ENCODE measurements around the gene PHF5A. TPM values are rescaled to one million over a fixed set of nuclear protein-coding genes. Genes with fewer than 3 reads are reported as not detected.

PHF5A gene
- total and polyA plus RNA-seq, 2 donors (not counting 1 experiment from before 2014, with no cell fraction given), result 29.4 to 31.6 TPM

DNA sequence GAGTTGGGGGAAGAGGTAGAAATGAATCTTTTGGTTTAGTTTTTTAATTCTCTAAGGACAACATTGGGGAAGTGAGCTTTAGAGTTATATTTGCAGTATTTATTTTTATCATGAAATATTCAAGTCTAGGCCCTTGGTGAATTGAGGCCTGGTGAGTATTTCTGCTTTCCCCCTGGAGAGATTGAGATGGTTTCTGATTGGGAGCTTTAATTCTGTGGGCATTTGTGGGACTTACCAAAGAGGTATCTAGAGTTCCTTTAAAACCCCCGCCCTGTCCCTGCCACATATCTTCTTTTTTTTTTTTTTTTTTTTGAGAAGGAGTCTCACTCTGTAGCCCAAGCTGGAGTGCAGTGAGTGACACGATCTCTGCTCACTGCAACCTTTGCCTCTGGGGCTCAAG lies 10.0 kb upstream of the PHF5A start:
- Histone ChIP-seq H3K9ac (ENCODE audit: low read length) (peak overlapping the region; percentile 46), H3K4me1 (ENCODE audit: control insufficient read depth in 2 of 2, insufficient read depth in 2 of 2, low read length in 2 of 2) (peaks cover 74 to 84% of the 10 kb centered on the region in 2 donors), H4K20me1 (ENCODE audit: control insufficient read depth, insufficient read depth, low read length, poor library complexity, severe bottlenecking) (peaks cover 18% of the 10 kb centered on the region), H3K9me3 (ENCODE audit: control extremely low read depth in 1 of 3, control insufficient read depth in 2 of 3, insufficient read depth in 1 of 3, low read length in 2 of 3) (peaks cover 0 to 10% (median 0%) of the 10 kb centered on the region in 3 donors), H3K36me3 (replicated peaks in 1 of 2; ENCODE audit: control extremely low read depth in 1 of 2, control insufficient read depth in 1 of 2, extremely low read depth in 1 of 2, insufficient read depth in 2 of 2, low read length in 1 of 2) (peaks cover 3 to 10% of the 10 kb centered on the region in 2 experiments), H3K4me2 (replicated peaks; ENCODE audit: low read depth, low read length, poor library complexity, severe bottlenecking) (peak overlapping the region; percentile 75), H3K27me3 (replicated peaks in 1 of 4; ENCODE audit: control extremely low read depth in 1 of 4, control insufficient read depth in 3 of 4, insufficient read depth in 4 of 4, low read length in 3 of 4) (no peaks in the 10 kb centered on the region), H3K27ac (ENCODE audit: low read length in 2 of 2) (peak overlapping the region; percentile 82 to 86), H2AFZ (ENCODE audit: insufficient read depth, low read depth, low read length, poor library complexity, severe bottlenecking) (no peak overlapping the region), H3K4me3 (ENCODE audit: control extremely low read depth in 1 of 5, extremely low read depth in 1 of 5, insufficient read depth in 1 of 5, low read depth in 2 of 5, low read length in 4 of 5) (peak overlapping the region in 4 of 5 experiments; percentile 10 to 25 (median 20)), H3K79me2 (ENCODE audit: control insufficient read depth, insufficient read depth, low read length) (peaks cover 90% of the 10 kb centered on the region)
- TF ChIP-seq EZH2 (IDR thresholded peaks at IDR 0.05; ENCODE audit: borderline replicate concordance, insufficient read depth, low read depth, low read length, poor library complexity, severe bottlenecking) (no peak), CTCF (IDR thresholded peaks at IDR 0.05) (no peak)
- ATAC-seq (ENCODE audit: low read depth) (peak; percentile 84), DNase-seq (peak; percentile 75)
- intact Hi-C loops (cut with micrococcal nuclease), result loop anchor here (1.0 to 2.0 kb wide), 3 partner anchors 9 to 30 kb away; partner anchors contain the start of gene ACO2
- ChIA-PET CTCF (interaction anchor here (0.5 to 4.2 kb wide), 15 partner anchors 10 to 75 kb away, joined by 3 to 32 read pairs (median 7); partner anchors contain the start of genes ACO2 and PHF5A), POLR2A (interaction anchor here (0.6 to 4.5 kb wide), 11 partner anchors 9 to 890 kb away, joined by 3 to 60 read pairs (median 4); partner anchors contain the start of genes ACO2, PHF5A, PMM1 and TOB2)
- WGBS (ENCODE audit: insufficient coverage), result no CpG with 5 or more reads among the region's 2 CpGs
- Mint-ChIP-seq H3K4me3 (peak overlapping the region; percentile 76), H3K9me3 (ENCODE audit: insufficient read depth) (no peaks in the 10 kb centered on the region), H3K27ac (peak overlapping the region; percentile 95), H3K27me3 (no peaks in the 10 kb centered on the region), H3K4me1 (peaks cover 78% of the 10 kb centered on the region)

DNA sequence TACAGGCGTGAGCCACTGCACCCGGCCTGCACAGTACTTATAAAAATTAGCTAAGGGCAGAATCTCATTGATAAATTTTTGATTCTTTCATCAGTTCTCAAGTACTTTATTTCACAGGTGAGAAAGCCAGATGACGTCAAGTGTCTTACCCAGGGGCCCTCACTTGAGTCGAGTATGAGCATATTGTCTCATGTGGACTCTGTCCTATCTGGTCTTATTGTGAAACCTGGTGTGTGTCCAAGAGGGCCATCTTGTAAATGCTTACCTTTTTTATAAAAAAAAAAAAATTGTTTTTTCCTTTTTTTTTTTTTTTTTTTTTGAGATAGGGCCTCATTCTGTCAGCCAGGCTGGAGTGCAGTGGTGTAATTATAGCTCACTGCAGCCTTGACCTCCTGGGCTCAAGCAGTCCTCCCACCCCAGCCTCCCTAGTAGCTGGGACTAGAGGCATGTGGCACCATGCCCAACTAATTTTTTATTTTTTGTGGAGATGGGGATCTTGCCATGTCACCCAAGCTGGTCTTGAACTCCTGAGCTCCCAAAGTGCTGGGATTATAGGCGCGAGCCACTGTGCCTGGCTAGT lies 6.5 kb upstream of the PHF5A start:
- CTCF ChIA-PET, result interaction anchor here (1.2 to 2.1 kb wide), 3 partner anchors 27 to 71 kb away, joined by 3 to 12 read pairs (median 7); no protein-coding TSS in a partner anchor

More for the DNA sequence above, 6.5 kb upstream of the PHF5A start:
- no peak for TF ChIP-seq EZH2 (IDR thresholded peaks at IDR 0.05; ENCODE audit: borderline replicate concordance, insufficient read depth, low read depth, low read length, poor library complexity, severe bottlenecking)
- no peak for TF ChIP-seq CTCF (IDR thresholded peaks at IDR 0.05)
- peak overlapping the region; percentile 81 for H3K27ac Mint-ChIP-seq
- Histone ChIP-seq H3K9ac (ENCODE audit: low read length) (no peak overlapping the region), H3K27me3 (replicated peaks in 1 of 4; ENCODE audit: control extremely low read depth in 1 of 4, control insufficient read depth in 3 of 4, insufficient read depth in 4 of 4, low read length in 3 of 4) (no peaks in the 10 kb centered on the region), H4K20me1 (ENCODE audit: control insufficient read depth, insufficient read depth, low read length, poor library complexity, severe bottlenecking) (no peaks in the 10 kb centered on the region), H3K79me2 (ENCODE audit: control insufficient read depth, insufficient read depth, low read length) (peaks cover 90% of the 10 kb centered on the region), H3K36me3 (replicated peaks in 1 of 2; ENCODE audit: control extremely low read depth in 1 of 2, control insufficient read depth in 1 of 2, extremely low read depth in 1 of 2, insufficient read depth in 2 of 2, low read length in 1 of 2) (peaks cover 1 to 17% of the 10 kb centered on the region in 2 experiments), H3K4me2 (replicated peaks; ENCODE audit: low read depth, low read length, poor library complexity, severe bottlenecking) (no peak overlapping the region), H2AFZ (ENCODE audit: insufficient read depth, low read depth, low read length, poor library complexity, severe bottlenecking) (no peak overlapping the region), H3K9me3 (ENCODE audit: control extremely low read depth in 1 of 3, control insufficient read depth in 2 of 3, insufficient read depth in 1 of 3, low read length in 2 of 3) (peaks cover 0 to 10% (median 0%) of the 10 kb centered on the region in 3 donors), H3K4me1 (ENCODE audit: control insufficient read depth in 2 of 2, insufficient read depth in 2 of 2, low read length in 2 of 2) (peaks cover 44 to 62% of the 10 kb centered on the region in 2 donors), H3K27ac (ENCODE audit: low read length in 2 of 2) (peak overlapping the region in 1 of 2 donors; percentile 68), H3K4me3 (ENCODE audit: control extremely low read depth in 1 of 5, extremely low read depth in 1 of 5, insufficient read depth in 1 of 5, low read depth in 2 of 5, low read length in 4 of 5) (no peak overlapping the region)
- peak overlapping the region; percentile 23 for H3K4me3 Mint-ChIP-seq
- no peaks in the 10 kb centered on the region for H3K9me3 Mint-ChIP-seq (ENCODE audit: insufficient read depth)
- no peak for ATAC-seq (ENCODE audit: low read depth)
- intact Hi-C loops (cut with micrococcal nuclease), result no loop called here
- peaks cover 71% of the 10 kb centered on the region for H3K4me1 Mint-ChIP-seq
- WGBS (ENCODE audit: insufficient coverage), result 98% methylated on average over 3 of the region's 6 CpGs
- POLR2A ChIA-PET, result interaction anchor here (0.6 to 1.2 kb wide), 3 partner anchors 13 to 30 kb away, joined by 3 to 5 read pairs (median 4); no protein-coding TSS in a partner anchor
- no peak for DNase-seq
- no peaks in the 10 kb centered on the region for H3K27me3 Mint-ChIP-seq
